Measurements from ENCODE around the gene PALM. TPM values are rescaled to one million over a fixed set of nuclear protein-coding genes. Genes with fewer than 3 reads are reported as not detected.

Gene PALM
- total RNA-seq, 1 experiment from 2014 or later = 43.7 TPM

GRCh38 chr19:674282-675151, 34.2 kb upstream of the PALM start:
- no TSS peak for BruUV-seq (replicated peaks)
- TF ChIP-seq EGR1 (IDR thresholded peaks at IDR 0.05; ENCODE audit: low read depth) (no peak), FOSL1 (IDR thresholded peaks at IDR 0.05; ENCODE audit: low read depth) (no peak), ATF3 (IDR thresholded peaks at IDR 0.05) (no peak), EZH2 (IDR thresholded peaks at IDR 0.05) (no peak), CEBPB (IDR thresholded peaks at IDR 0.05; ENCODE audit: low read depth) (no peak), EZH2phosphoT487 (IDR thresholded peaks at IDR 0.05; ENCODE audit: borderline replicate concordance) (no peak), POLR2A (IDR thresholded peaks at IDR 0.05; ENCODE audit: borderline replicate concordance, extremely low read depth, insufficient read depth, insufficient read length) (no peak), TCF7L2 (IDR thresholded peaks at IDR 0.05; ENCODE audit: borderline replicate concordance, extremely low read depth, insufficient read depth, insufficient read length) (no peak), POLR2AphosphoS5 (IDR thresholded peaks at IDR 0.05; ENCODE audit: low read depth, low read length) (no peak), CBX3 (IDR thresholded peaks at IDR 0.05; ENCODE audit: low read depth) (no peak), REST (IDR thresholded peaks at IDR 0.05; ENCODE audit: low read depth) (no peak), JUND (IDR thresholded peaks at IDR 0.05) (no peak), RAD21 (IDR thresholded peaks at IDR 0.05; ENCODE audit: low read depth) (no peak)
- TF ChIP-seq, protein P1, sequence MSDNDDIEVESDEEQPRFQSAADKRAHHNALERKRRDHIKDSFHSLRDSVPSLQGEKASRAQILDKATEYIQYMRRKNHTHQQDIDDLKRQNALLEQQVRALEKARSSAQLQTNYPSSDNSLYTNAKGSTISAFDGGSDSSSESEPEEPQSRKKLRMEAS (IDR thresholded peaks at IDR 0.05) = no peak

More at GRCh38 chr19:674282-675151, 34.2 kb upstream of the PALM start:
- Histone ChIP-seq H3K4me2 (ENCODE audit: low read length) (no peak overlapping the region), H4K20me1 (ENCODE audit: insufficient read depth) (no peaks in the 10 kb centered on the region), H3K36me3 (ENCODE audit: control insufficient read depth in 1 of 2, insufficient read depth in 2 of 2, low read length in 2 of 2) (no peaks in the 10 kb centered on the region; a peak in 1 of 4 replicates), H3K9me3 (ENCODE audit: control insufficient read depth in 1 of 2, insufficient read depth in 1 of 2, low read depth in 1 of 2, low read length in 2 of 2) (no peaks in the 10 kb centered on the region), H3K4me3 (replicated peaks in 1 of 2; ENCODE audit: low read depth in 1 of 2, low read length in 2 of 2) (no peak overlapping the region), H3K9me2 (ENCODE audit: insufficient read depth) (no peaks in the 10 kb centered on the region), H3K4me1 (ENCODE audit: control insufficient read depth in 1 of 2, insufficient read depth in 2 of 2, low read length in 2 of 2) (peaks cover 17 to 38% of the 10 kb centered on the region in 2 experiments), H3K27me3 (ENCODE audit: insufficient read depth, low read length) (no peaks in the 10 kb centered on the region), H2AFZ (ENCODE audit: low read depth, low read length, poor library complexity, severe bottlenecking) (no peak overlapping the region), H3K27ac (ENCODE audit: low read depth, low read length) (no peak overlapping the region), H3K79me2 (ENCODE audit: insufficient read depth, low read length) (peaks cover 20% of the 10 kb centered on the region; the same call in 1 of the 2 replicates), H3K9ac (ENCODE audit: low read length) (no peak overlapping the region)
- ATAC-seq = no peak
- intact Hi-C loops (cut with micrococcal nuclease) = no loop called here
- DNase-seq (ENCODE audit: low read depth, low spot score) = no peak
- POLR2A ChIA-PET = no interaction called here
- CTCF ChIA-PET = no interaction called here
- RAD21 ChIA-PET (ENCODE audit: low non-redundant PET in 1 of 2, low total read pairs in 2 of 2, uncharacterized antibody in 2 of 2, unreplicated experiment in 2 of 2) = no interaction called here
